H1 (cell line): ENCODE results near the gene KCNC3. TPM values are rescaled to one million over a fixed set of nuclear protein-coding genes. Genes with fewer than 3 reads are reported as not detected.

Source experiments
- ASH2L ChIP-seq: fragments of 200-600, 300-600 bp; sonication (generic); IDR thresholded peaks from one replicate; pipeline ENCODE4 v1.7.1; 2017; ENCODE audit warnings: low read length
- CHD7 ChIP-seq: fragments of 300-600 bp; sonication (generic); IDR thresholded peaks from 2 replicates; pipeline ENCODE4 v1.7.1; 2012; ENCODE audit warnings: low read length, moderate library complexity, mild to moderate bottlenecking, inconsistent platforms; ENCODE audit not compliant: insufficient replicate concordance
- EZH2 ChIP-seq: fragments of 200-600 bp; sonication (generic); IDR thresholded peaks from 2 replicates; pipeline ENCODE4 v1.7.1; 2012; ENCODE audit warnings: low read depth, mild to moderate bottlenecking, moderate library complexity, low read length, inconsistent platforms; ENCODE audit not compliant: severe bottlenecking
- KDM5A ChIP-seq: fragments of 200-600 bp; IDR thresholded peaks from 2 replicates; pipeline ENCODE4 v1.7.1; 2012; ENCODE audit warnings: mild to moderate bottlenecking, low read length, inconsistent platforms, mixed read lengths
- POLR2AphosphoS5 ChIP-seq: IDR thresholded peaks from 2 replicates; pipeline ENCODE4 v1.6.1; 2011; ENCODE audit warnings: low read depth, low read length
- RBBP5 ChIP-seq: IDR thresholded peaks from 2 replicates; pipeline ENCODE4 v1.7.1; 2012; ENCODE audit warnings: low read depth, mild to moderate bottlenecking, inconsistent platforms, low read length, moderate library complexity, borderline replicate concordance
- RNF2 ChIP-seq: fragments of 200-900, 300-1000 bp; sonication (generic); IDR thresholded peaks from 2 replicates; pipeline ENCODE4 v1.7.1; 2016; ENCODE audit warnings: borderline replicate concordance, low read depth, mild to moderate bottlenecking, antibody characterized with exemption, low read length; ENCODE audit not compliant: poor library complexity, severe bottlenecking; ENCODE audit errors: missing control alignments
- SP4 ChIP-seq: IDR thresholded peaks from 2 replicates; pipeline ENCODE4 v1.6.1; 2012; ENCODE audit warnings: low read length, inconsistent platforms
- ZNF274 ChIP-seq: IDR thresholded peaks from 2 replicates; pipeline ENCODE4 v1.7.0; 2012; ENCODE audit warnings: low read length, borderline replicate concordance; ENCODE audit errors: extremely low read depth
- polyA plus RNA-seq, 7 experiments: library from polyadenylated mRNA; depleted of rRNA in 3 of 7; stranded (reverse) in 5 of 7; unstranded in 2 of 7; fragments of >200 nt in 5 of 7; fragments of 200-250 nt in 2 of 7; gene quantifications; 1 replicate in 5 of 7; 2 replicates in 1 of 7; 4 replicates in 1 of 7; pipeline versions ENCODE4 v1.2.1 to v1.2.3, GENCODE V29; 2011 to 2013; ENCODE audit warnings: missing spikeins in 2 of 7, mixed read lengths in 2 of 7
- total RNA-seq: library from RNA; stranded (reverse); fragmentation: NEBNext Ultra II Directional; extraction: Animal tissue kit (Norgen Biotek cat#: 25700); gene quantifications from 2 replicates; pipeline ENCODE4 v1.2.1, GENCODE V29; 2021

Gene KCNC3
- total and polyA plus RNA-seq, 2 of the 8 experiments (the other 6 are each of a cell fraction or from before 2014, with no cell fraction given), result 3.9 to 7.2 TPM

- TF ChIP-seq CHD7, result no peak
- TF ChIP-seq EZH2, result no peak
- TF ChIP-seq KDM5A, result no peak
- no peak for TF ChIP-seq SP4
- TF ChIP-seq ZNF274, result no peak
- TF ChIP-seq ASH2L, result no peak
- TF ChIP-seq POLR2AphosphoS5, result no peak
- TF ChIP-seq RNF2, result no peak
- no peak for TF ChIP-seq RBBP5
These were observed 10.7 kb downstream of the KCNC3 start (continued) for GRCh38 chr19:50318438-50318837.
